Skeletal muscle tissue (tissue), 4 donors: ENCODE results near the gene MLH3. TPM values are rescaled to one million over a fixed set of nuclear protein-coding genes. Genes with fewer than 3 reads are reported as not detected.
A peak's percentile ranks its signal among the peaks of the same experiment; 100 is the strongest.

ENCODE experiments used
- H3K27ac ChIP-seq: one replicate; pipeline ENCODE4 v1.7.0; 2013; ENCODE audit warnings: mild to moderate bottlenecking, low read depth, low read length, inconsistent platforms
- H3K27me3 ChIP-seq, 3 donors: one replicate each; pipeline ENCODE4 v1.7.0; 2013; ENCODE audit warnings: low read length in 3 of 3; ENCODE audit not compliant: control insufficient read depth in 3 of 3, insufficient read depth in 3 of 3
- H3K36me3 ChIP-seq, 3 donors: one replicate each; pipeline ENCODE4 v1.7.0; 2013; ENCODE audit warnings: low read length in 3 of 3; ENCODE audit not compliant: control insufficient read depth in 3 of 3, insufficient read depth in 3 of 3
- H3K4me1 ChIP-seq, 3 donors: one replicate each; pipeline ENCODE4 v1.7.0; 2013; ENCODE audit warnings: low read length in 3 of 3, mild to moderate bottlenecking in 3 of 3; ENCODE audit not compliant: control insufficient read depth in 3 of 3, insufficient read depth in 3 of 3
- H3K4me3 ChIP-seq, 3 donors: one replicate each; pipeline ENCODE4 v1.7.0; 2013; ENCODE audit warnings: low read length in 3 of 3
- H3K9ac ChIP-seq, 3 donors: one replicate each; pipeline ENCODE4 v1.7.0; 2013; ENCODE audit warnings: low read length in 3 of 3, mild to moderate bottlenecking in 3 of 3, moderate library complexity in 2 of 3, low read depth in 1 of 3
- H3K9me3 ChIP-seq, 3 donors: one replicate each; pipeline ENCODE4 v1.7.0; 2013; ENCODE audit warnings: low read length in 3 of 3; ENCODE audit not compliant: control insufficient read depth in 3 of 3
- total RNA-seq: library from RNA; depleted of rRNA; stranded (reverse); fragments of >200 nt; gene quantifications from one replicate; pipeline ENCODE4 v1.2.3, GENCODE V29; 2014
- donor health status: Osteomylitis.

Gene MLH3
- total RNA-seq, 1 donor from 2014 or later, result 48.0 TPM

GRCh38 chr14:75088153-75088552 lies 36.9 kb upstream of the MLH3 start:
- Histone ChIP-seq H3K36me3 (peaks cover 48 to 59% (median 57%) of the 10 kb centered on the region in 3 donors), H3K27me3 (no peaks in the 10 kb centered on the region), H3K9ac (no peak overlapping the region), H3K4me1 (no peaks in the 10 kb centered on the region), H3K4me3 (no peak overlapping the region), H3K27ac (no peak overlapping the region), H3K9me3 (no peaks in the 10 kb centered on the region)

GRCh38 chr14:75084513-75084912 lies 33.2 kb upstream of the MLH3 start:
- Histone ChIP-seq H3K36me3 (peaks cover 36 to 59% (median 58%) of the 10 kb centered on the region in 3 donors), H3K27ac (no peak overlapping the region)

GRCh38 chr14:75083271-75083670 lies 32.0 kb upstream of the MLH3 start:
- peaks cover 0 to 4% (median 0%) of the 10 kb centered on the region in 3 donors for H3K4me1 ChIP-seq
- no peaks in the 10 kb centered on the region for H3K9me3 ChIP-seq
- H3K36me3 ChIP-seq, result peaks cover 35 to 55% (median 54%) of the 10 kb centered on the region in 3 donors
- H3K27me3 ChIP-seq, result no peaks in the 10 kb centered on the region
- no peak overlapping the region for H3K4me3 ChIP-seq
- no peak overlapping the region for H3K27ac ChIP-seq
- H3K9ac ChIP-seq, result no peak overlapping the region

More at GRCh38 chr14:75084513-75084912, 33.2 kb upstream of the MLH3 start:
- no peaks in the 10 kb centered on the region for H3K27me3 ChIP-seq
- H3K4me1 ChIP-seq, result peaks cover 0 to 4% (median 0%) of the 10 kb centered on the region in 3 donors
- H3K9ac ChIP-seq, result no peak overlapping the region
- no peak overlapping the region for H3K4me3 ChIP-seq
- H3K9me3 ChIP-seq, result no peaks in the 10 kb centered on the region

- peaks cover 21 to 47% (median 42%) of the 10 kb centered on the region in 3 donors for H3K36me3 ChIP-seq
- H3K27me3 ChIP-seq, result no peaks in the 10 kb centered on the region
- H3K27ac ChIP-seq, result peak overlapping the region; percentile 31
- peaks cover 0 to 4% (median 0%) of the 10 kb centered on the region in 3 donors for H3K4me1 ChIP-seq
- no peak overlapping the region for H3K9ac ChIP-seq
- H3K4me3 ChIP-seq, result no peak overlapping the region
- H3K9me3 ChIP-seq, result no peaks in the 10 kb centered on the region
These were observed 30.5 kb upstream of the MLH3 start for GRCh38 chr14:75081660-75082229.

- Histone ChIP-seq H3K4me3 (no peak overlapping the region), H3K27me3 (no peaks in the 10 kb centered on the region), H3K9ac (no peak overlapping the region), H3K36me3 (peaks cover 11 to 29% (median 27%) of the 10 kb centered on the region in 3 donors), H3K27ac (no peak overlapping the region), H3K4me1 (peaks cover 0 to 4% (median 0%) of the 10 kb centered on the region in 3 donors), H3K9me3 (no peaks in the 10 kb centered on the region)
These were observed 28.3 kb upstream of the MLH3 start for GRCh38 chr14:75079521-75079920.

- no peak overlapping the region for H3K27ac ChIP-seq
- peaks cover 0 to 6% (median 5%) of the 10 kb centered on the region in 3 donors for H3K4me1 ChIP-seq
- no peak overlapping the region for H3K4me3 ChIP-seq
- H3K27me3 ChIP-seq, result no peaks in the 10 kb centered on the region
- H3K9ac ChIP-seq, result no peak overlapping the region
- peaks cover 0 to 12% (median 12%) of the 10 kb centered on the region in 3 donors for H3K36me3 ChIP-seq
- no peaks in the 10 kb centered on the region for H3K9me3 ChIP-seq
These were observed 26.5 kb upstream of the MLH3 start for GRCh38 chr14:75077794-75078193.

- H3K9me3 ChIP-seq, result no peaks in the 10 kb centered on the region
- no peaks in the 10 kb centered on the region for H3K27me3 ChIP-seq
- H3K36me3 ChIP-seq, result peaks cover 0 to 6% (median 0%) of the 10 kb centered on the region in 3 donors
- H3K27ac ChIP-seq, result peak overlapping the region; percentile 97
- peak overlapping the region; percentile 85 to 92 (median 88) for H3K9ac ChIP-seq
- H3K4me1 ChIP-seq, result peaks cover 18 to 54% (median 33%) of the 10 kb centered on the region in 3 donors
- H3K4me3 ChIP-seq, result peak overlapping the region; percentile 70 to 78 (median 76)
These were observed 19.1 kb upstream of the MLH3 start for GRCh38 chr14:75070383-75070782.

GRCh38 chr14:75069811-75070145 lies 18.5 kb upstream of the MLH3 start:
- peaks cover 0 to 6% (median 0%) of the 10 kb centered on the region in 3 donors for H3K36me3 ChIP-seq
- H3K9ac ChIP-seq, result peak overlapping the region; percentile 85 to 92 (median 88)
- no peaks in the 10 kb centered on the region for H3K9me3 ChIP-seq
- peaks cover 19 to 58% (median 33%) of the 10 kb centered on the region in 3 donors for H3K4me1 ChIP-seq
- H3K27ac ChIP-seq, result peak overlapping the region; percentile 97
- H3K27me3 ChIP-seq, result no peaks in the 10 kb centered on the region
- peak overlapping the region; percentile 70 to 78 (median 76) for H3K4me3 ChIP-seq

- Histone ChIP-seq H3K4me3 (peak within 1 kb of the TSS; percentile 78 to 90 (median 80)), H3K27me3 (no peaks in the 10 kb centered on the region), H3K36me3 (peaks cover 0 to 6% (median 0%) of the 10 kb centered on the region in 3 donors), H3K27ac (peak within 1 kb of the TSS; percentile 97), H3K9ac (peak within 1 kb of the TSS; percentile 85 to 92 (median 88)), H3K9me3 (no peaks in the 10 kb centered on the region), H3K4me1 (peaks cover 23 to 60% (median 34%) of the 10 kb centered on the region in 3 donors)
These were observed 18.0 kb upstream of the MLH3 start, which contains the start of gene ZC2HC1C for GRCh38 chr14:75069121-75069810. TSS of gene ZC2HC1C (plus strand) at chr14:75069641. CDS start at chr14:75070574, 933 bp downstream.
